Measurements from ENCODE around the gene DCUN1D4. TPM values are rescaled to one million over a fixed set of nuclear protein-coding genes. Genes with fewer than 3 reads are reported as not detected.

The DCUN1D4 gene
- polyA plus RNA-seq, 4 donors = 5.7 to 42.0 (median 10.0) TPM

DNA sequence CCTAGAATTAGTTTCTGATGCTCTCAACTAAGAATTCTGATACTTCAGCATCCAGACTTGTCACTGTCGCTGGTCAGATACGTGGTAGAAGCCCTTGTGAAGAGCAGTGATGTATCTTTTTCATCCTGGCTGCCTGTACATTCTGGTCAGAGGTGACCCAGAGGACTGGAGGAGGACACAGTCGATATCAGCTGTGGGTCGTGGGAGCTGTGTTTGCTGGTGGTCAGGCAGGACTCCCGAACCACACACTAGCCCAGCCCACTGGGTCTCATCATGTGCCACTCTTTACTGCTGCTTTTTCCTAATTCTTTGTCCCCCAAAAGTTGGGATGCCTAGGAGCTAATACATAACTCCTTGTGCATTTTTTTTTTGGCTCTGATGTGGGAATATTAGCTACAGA is 6.5 kb downstream of the DCUN1D4 start:
- Histone ChIP-seq H3K4me3 (ENCODE audit: low read depth in 1 of 3, low read length in 3 of 3) (no peak overlapping the region), H3K27ac (ENCODE audit: low read depth in 1 of 3, low read length in 2 of 3) (no peak overlapping the region), H3K4me1 (ENCODE audit: control insufficient read depth in 3 of 3, insufficient read depth in 2 of 3, low read depth in 1 of 3, low read length in 2 of 3) (peaks cover 8 to 16% (median 10%) of the 10 kb centered on the region in 3 donors), H3K27me3 (ENCODE audit: control insufficient read depth in 3 of 3, insufficient read depth in 3 of 3, low read length in 3 of 3) (no peaks in the 10 kb centered on the region), H3K36me3 (ENCODE audit: control insufficient read depth in 3 of 3, insufficient read depth in 2 of 3, low read depth in 1 of 3, low read length in 3 of 3) (peaks cover 0 to 8% (median 0%) of the 10 kb centered on the region in 3 donors), H3K9me3 (ENCODE audit: control insufficient read depth in 2 of 2, insufficient read depth in 1 of 2, low read depth in 1 of 2, low read length in 1 of 2) (no peaks in the 10 kb centered on the region)
- FAIRE-seq (no peak), DNase-seq (no peak)
- 75 to 79% (median 79%) methylated on average over 5 of the region's 5 CpGs for WGBS, 3 donors

DNA sequence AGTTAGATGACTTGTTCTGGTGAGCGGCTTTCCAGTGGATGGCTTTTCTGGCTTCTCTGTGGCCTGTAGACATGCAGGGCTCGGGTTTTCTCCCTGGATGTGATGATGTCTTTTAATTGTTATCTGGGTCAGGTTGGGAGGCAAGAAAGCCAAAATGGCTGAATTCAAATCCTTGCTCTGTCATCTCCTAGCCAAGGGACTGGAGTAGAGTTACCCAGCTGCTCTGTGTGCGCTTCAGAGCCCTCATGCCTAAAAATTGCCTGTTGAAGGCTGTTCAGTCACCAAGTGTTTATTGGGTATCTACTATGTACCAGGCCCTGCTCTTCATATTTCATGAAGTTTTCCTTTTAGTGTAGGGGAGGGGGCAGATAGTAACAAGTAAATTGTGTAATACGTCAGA is 7.3 kb downstream of the DCUN1D4 start:
- Histone ChIP-seq H3K4me3 (ENCODE audit: low read depth in 1 of 3, low read length in 3 of 3) (no peak overlapping the region), H3K9me3 (ENCODE audit: control insufficient read depth in 2 of 2, insufficient read depth in 1 of 2, low read depth in 1 of 2, low read length in 1 of 2) (no peaks in the 10 kb centered on the region), H3K27me3 (ENCODE audit: control insufficient read depth in 3 of 3, insufficient read depth in 3 of 3, low read length in 3 of 3) (no peaks in the 10 kb centered on the region), H3K4me1 (ENCODE audit: control insufficient read depth in 3 of 3, insufficient read depth in 2 of 3, low read depth in 1 of 3, low read length in 2 of 3) (peaks cover 8 to 16% (median 10%) of the 10 kb centered on the region in 3 donors), H3K27ac (ENCODE audit: low read depth in 1 of 3, low read length in 2 of 3) (no peak overlapping the region), H3K36me3 (ENCODE audit: control insufficient read depth in 3 of 3, insufficient read depth in 2 of 3, low read depth in 1 of 3, low read length in 3 of 3) (peaks cover 0 to 8% (median 0%) of the 10 kb centered on the region in 3 donors)
- WGBS, 3 donors = 95 to 97% (median 96%) methylated on average over 4 of the region's 4 CpGs
- FAIRE-seq = no peak
- DNase-seq = no peak

DNA sequence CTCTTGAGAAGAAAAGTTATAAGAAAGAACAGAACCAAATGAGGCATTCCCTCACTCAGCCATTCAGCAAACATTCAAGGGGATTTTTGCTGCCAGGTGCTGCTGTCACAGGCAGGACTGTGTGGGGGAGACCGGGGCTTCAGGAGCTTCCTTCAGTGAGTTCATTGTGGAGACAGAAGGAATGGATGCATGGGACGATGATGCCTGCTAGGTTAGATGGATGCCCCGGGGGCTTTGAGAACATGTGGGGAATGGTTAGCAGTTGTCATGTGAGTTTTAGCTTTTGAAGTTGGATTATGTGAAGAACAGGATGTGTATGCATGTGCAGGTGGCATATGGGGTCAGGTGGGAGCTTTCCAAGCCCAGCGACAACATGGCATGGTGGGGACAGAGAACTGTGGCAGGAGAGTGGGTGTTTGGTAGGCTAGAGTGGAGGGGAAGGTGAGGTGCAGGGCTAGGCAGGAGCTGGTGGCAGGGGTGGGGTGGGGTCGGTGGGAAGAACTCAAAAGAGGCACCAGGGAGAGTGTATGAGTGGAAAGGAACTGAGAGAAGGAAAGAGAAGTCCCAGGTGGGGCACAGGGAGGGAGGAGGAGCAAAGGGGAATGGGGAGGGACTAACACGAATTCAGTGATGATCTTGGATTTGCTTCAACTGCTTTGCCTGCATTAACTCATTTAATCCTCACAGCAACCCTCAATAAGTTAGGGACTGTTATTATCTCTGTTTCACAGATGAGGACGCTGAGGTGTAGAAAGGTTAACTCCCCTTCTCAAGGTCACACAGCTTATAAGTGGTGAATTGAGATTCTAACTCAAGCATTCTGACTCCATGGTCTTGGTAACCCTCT is 8.4 kb downstream of the DCUN1D4 start:
- 55 to 66% (median 57%) methylated on average over 7 of the region's 7 CpGs for WGBS, 3 donors
- Histone ChIP-seq H3K36me3 (ENCODE audit: control insufficient read depth in 3 of 3, insufficient read depth in 2 of 3, low read depth in 1 of 3, low read length in 3 of 3) (peaks cover 0 to 8% (median 0%) of the 10 kb centered on the region in 3 donors), H3K27ac (ENCODE audit: low read depth in 1 of 3, low read length in 2 of 3) (no peak overlapping the region), H3K9me3 (ENCODE audit: control insufficient read depth in 2 of 2, insufficient read depth in 1 of 2, low read depth in 1 of 2, low read length in 1 of 2) (no peaks in the 10 kb centered on the region), H3K4me3 (ENCODE audit: low read depth in 1 of 3, low read length in 3 of 3) (no peak overlapping the region), H3K4me1 (ENCODE audit: control insufficient read depth in 3 of 3, insufficient read depth in 2 of 3, low read depth in 1 of 3, low read length in 2 of 3) (peaks cover 8 to 16% (median 10%) of the 10 kb centered on the region in 3 donors), H3K27me3 (ENCODE audit: control insufficient read depth in 3 of 3, insufficient read depth in 3 of 3, low read length in 3 of 3) (no peaks in the 10 kb centered on the region)
- FAIRE-seq (no peak), DNase-seq (no peak)

GRCh38 chr4:51851937-51852290 is 9.0 kb downstream of the DCUN1D4 start:
- Histone ChIP-seq H3K27ac (ENCODE audit: low read depth in 1 of 3, low read length in 2 of 3) (no peak overlapping the region), H3K27me3 (ENCODE audit: control insufficient read depth in 3 of 3, insufficient read depth in 3 of 3, low read length in 3 of 3) (no peaks in the 10 kb centered on the region), H3K4me3 (ENCODE audit: low read depth in 1 of 3, low read length in 3 of 3) (no peak overlapping the region), H3K9me3 (ENCODE audit: control insufficient read depth in 2 of 2, insufficient read depth in 1 of 2, low read depth in 1 of 2, low read length in 1 of 2) (no peaks in the 10 kb centered on the region), H3K4me1 (ENCODE audit: control insufficient read depth in 3 of 3, insufficient read depth in 2 of 3, low read depth in 1 of 3, low read length in 2 of 3) (peaks cover 8 to 16% (median 10%) of the 10 kb centered on the region in 3 donors), H3K36me3 (ENCODE audit: control insufficient read depth in 3 of 3, insufficient read depth in 2 of 3, low read depth in 1 of 3, low read length in 3 of 3) (peaks cover 0 to 8% (median 0%) of the 10 kb centered on the region in 3 donors)
- FAIRE-seq (no peak), DNase-seq (no peak)

GRCh38 chr4:51853027-51853682 is 10.2 kb downstream of the DCUN1D4 start:
- H3K27ac ChIP-seq (ENCODE audit: low read depth in 1 of 3, low read length in 2 of 3) = peak overlapping the region; percentile 34 to 74 (median 46)
- 16 to 52% (median 37%) methylated on average over 6 of the region's 6 CpGs for WGBS, 3 donors
- DNase-seq = peak; percentile 73 to 84
- H3K27me3 ChIP-seq (ENCODE audit: control insufficient read depth in 3 of 3, insufficient read depth in 3 of 3, low read length in 3 of 3) = no peaks in the 10 kb centered on the region
- H3K4me1 ChIP-seq (ENCODE audit: control insufficient read depth in 3 of 3, insufficient read depth in 2 of 3, low read depth in 1 of 3, low read length in 2 of 3) = peaks cover 9 to 16% (median 11%) of the 10 kb centered on the region in 3 donors
- no peaks in the 10 kb centered on the region for H3K9me3 ChIP-seq (ENCODE audit: control insufficient read depth in 2 of 2, insufficient read depth in 1 of 2, low read depth in 1 of 2, low read length in 1 of 2)
- H3K4me3 ChIP-seq (ENCODE audit: low read depth in 1 of 3, low read length in 3 of 3) = peak overlapping the region in 1 of 3 donors; percentile 3
- FAIRE-seq = no peak
- peaks cover 0 to 8% (median 0%) of the 10 kb centered on the region in 3 donors for H3K36me3 ChIP-seq (ENCODE audit: control insufficient read depth in 3 of 3, insufficient read depth in 2 of 3, low read depth in 1 of 3, low read length in 3 of 3)

- FAIRE-seq = no peak
- WGBS, 3 donors = 89 to 93% (median 93%) methylated on average over 2 of the region's 2 CpGs
- H3K4me3 ChIP-seq (ENCODE audit: low read depth in 1 of 3, low read length in 3 of 3) = no peak overlapping the region
- peaks cover 13 to 21% (median 14%) of the 10 kb centered on the region in 3 donors for H3K4me1 ChIP-seq (ENCODE audit: control insufficient read depth in 3 of 3, insufficient read depth in 2 of 3, low read depth in 1 of 3, low read length in 2 of 3)
- DNase-seq = no peak
- no peaks in the 10 kb centered on the region for H3K27me3 ChIP-seq (ENCODE audit: control insufficient read depth in 3 of 3, insufficient read depth in 3 of 3, low read length in 3 of 3)
- no peak overlapping the region for H3K27ac ChIP-seq (ENCODE audit: low read depth in 1 of 3, low read length in 2 of 3)
- H3K36me3 ChIP-seq (ENCODE audit: control insufficient read depth in 3 of 3, insufficient read depth in 2 of 3, low read depth in 1 of 3, low read length in 3 of 3) = peaks cover 0 to 3% (median 0%) of the 10 kb centered on the region in 3 donors
- no peaks in the 10 kb centered on the region for H3K9me3 ChIP-seq (ENCODE audit: control insufficient read depth in 2 of 2, insufficient read depth in 1 of 2, low read depth in 1 of 2, low read length in 1 of 2)
Measured at GRCh38 chr4:51855270-51855669, 12.3 kb downstream of the DCUN1D4 start.

GRCh38 chr4:51855751-51856150 is 12.8 kb downstream of the DCUN1D4 start:
- H3K4me1 ChIP-seq (ENCODE audit: control insufficient read depth in 3 of 3, insufficient read depth in 2 of 3, low read depth in 1 of 3, low read length in 2 of 3) = peaks cover 13 to 21% (median 14%) of the 10 kb centered on the region in 3 donors

GRCh38 chr4:51858605-51859202 is 15.8 kb downstream of the DCUN1D4 start:
- Histone ChIP-seq H3K27me3 (ENCODE audit: control insufficient read depth in 3 of 3, insufficient read depth in 3 of 3, low read length in 3 of 3) (no peaks in the 10 kb centered on the region), H3K4me3 (ENCODE audit: low read depth in 1 of 3, low read length in 3 of 3) (no peak overlapping the region), H3K4me1 (ENCODE audit: control insufficient read depth in 3 of 3, insufficient read depth in 2 of 3, low read depth in 1 of 3, low read length in 2 of 3) (peaks cover 5 to 6% (median 6%) of the 10 kb centered on the region in 3 donors), H3K9me3 (ENCODE audit: control insufficient read depth in 2 of 2, insufficient read depth in 1 of 2, low read depth in 1 of 2, low read length in 1 of 2) (no peaks in the 10 kb centered on the region), H3K27ac (ENCODE audit: low read depth in 1 of 3, low read length in 2 of 3) (peak overlapping the region in 2 of 3 donors; percentile 24 to 32), H3K36me3 (ENCODE audit: control insufficient read depth in 3 of 3, insufficient read depth in 2 of 3, low read depth in 1 of 3, low read length in 3 of 3) (peaks cover 0 to 3% (median 0%) of the 10 kb centered on the region in 3 donors)
- 7 to 39% (median 33%) methylated on average over 3 of the region's 3 CpGs for WGBS, 3 donors
- FAIRE-seq (no peak), DNase-seq (peak; percentile 51 to 83)

More at GRCh38 chr4:51855751-51856150, 12.8 kb downstream of the DCUN1D4 start:
- FAIRE-seq (no peak), DNase-seq (no peak)
- 77 to 78% (median 78%) methylated on average over 3 of the region's 3 CpGs for WGBS, 3 donors
- no peaks in the 10 kb centered on the region for H3K9me3 ChIP-seq (ENCODE audit: control insufficient read depth in 2 of 2, insufficient read depth in 1 of 2, low read depth in 1 of 2, low read length in 1 of 2)
- peaks cover 0 to 6% (median 0%) of the 10 kb centered on the region in 3 donors for H3K36me3 ChIP-seq (ENCODE audit: control insufficient read depth in 3 of 3, insufficient read depth in 2 of 3, low read depth in 1 of 3, low read length in 3 of 3)
- H3K4me3 ChIP-seq (ENCODE audit: low read depth in 1 of 3, low read length in 3 of 3) = no peak overlapping the region
- no peak overlapping the region for H3K27ac ChIP-seq (ENCODE audit: low read depth in 1 of 3, low read length in 2 of 3)
- H3K27me3 ChIP-seq (ENCODE audit: control insufficient read depth in 3 of 3, insufficient read depth in 3 of 3, low read length in 3 of 3) = no peaks in the 10 kb centered on the region
